Endothelial cell of umbilical vein (primary cell): ENCODE results near the gene APBA2. TPM values are rescaled to one million over a fixed set of nuclear protein-coding genes. Genes with fewer than 3 reads are reported as not detected.

Experiments used
- BruUV-seq: library from RNA; stranded (reverse); fragments of 400-500 nt; replicated peaks from 2 replicates; lab custom pipeline; 2021; lab: Mats Ljungman, UMichigan
- CTCF ChIA-PET: fragments of 300-600, 350-600 bp; sonication (Branson Sonifier 250); formaldehyde crosslinking; loops from one replicate; lab custom pipeline; 2021; ENCODE audit warnings: antibody characterized with exemption, inconsistent platforms; lab: Charles Lee
- POLR2A ChIA-PET: fragments of 300-600, 350-600 bp; sonication (Branson Sonifier 250); formaldehyde crosslinking; loops from one replicate; lab custom pipeline; 2021; ENCODE audit warnings: antibody characterized with exemption, inconsistent platforms; lab: Charles Lee
- DNase-seq: peaks from one replicate; pipeline ENCODE4 v3.0.0-alpha.2; 2011; ENCODE audit warnings: low read depth, low spot score
- FAIRE-seq: peaks from 2 replicates; lab custom pipeline; 2011; peaks lifted over from hg19 to GRCh38; lab: Jason Lieb, UNC
- H2AFZ ChIP-seq: 2 replicates; pipeline ENCODE4 v1.6.0; 2012; ENCODE audit warnings: low read depth, low read length, control low read depth, inconsistent platforms
- H3K27ac ChIP-seq: 2 replicates; pipeline ENCODE4 v1.5.1; 2011; ENCODE audit warnings: low read depth, mild to moderate bottlenecking, control low read depth, low read length, moderate library complexity; ENCODE audit not compliant: insufficient read depth
- H3K27me3 ChIP-seq, 2 experiments: 2 replicates each; pipeline versions ENCODE4 v1.6.0 to v1.6.1; 2011; ENCODE audit warnings: low read length in 2 of 2, mixed read lengths in 1 of 2; ENCODE audit not compliant: control insufficient read depth in 2 of 2, insufficient read depth in 2 of 2
- H3K36me3 ChIP-seq, 2 experiments: 2 replicates in 1 of 2; 3 replicates in 1 of 2; pipeline ENCODE4 v1.5.1; 2011; ENCODE audit warnings: low read length in 2 of 2, mild to moderate bottlenecking in 1 of 2, moderate library complexity in 1 of 2; ENCODE audit not compliant: control insufficient read depth in 2 of 2, insufficient read depth in 2 of 2; ENCODE audit errors: extremely low read depth in 1 of 2
- H3K4me1 ChIP-seq: 3 replicates; pipeline ENCODE4 v1.5.1; 2011; ENCODE audit warnings: mild to moderate bottlenecking, low read length; ENCODE audit not compliant: control insufficient read depth, insufficient read depth; ENCODE audit errors: extremely low read depth
- H3K4me2 ChIP-seq: 2 replicates; pipeline ENCODE4 v1.6.1; 2011; ENCODE audit warnings: low read length, control low read depth, mixed read lengths; ENCODE audit not compliant: insufficient read depth
- H3K4me3 ChIP-seq, 3 experiments: fragments of 200-600 bp in 1 of 3; sonication (generic), shearing (Covaris generic) in 1 of 3; replicated peaks in 1 of 3; 2 replicates each; pipeline ENCODE4 v1.5.1; 2011 to 2016; ENCODE audit warnings: control low read depth in 3 of 3, low read length in 3 of 3, mild to moderate bottlenecking in 2 of 3, inconsistent platforms in 1 of 3, low read depth in 1 of 3, moderate library complexity in 1 of 3; ENCODE audit not compliant: insufficient read depth in 1 of 3
- H3K79me2 ChIP-seq: 2 replicates; pipeline ENCODE4 v1.6.0; 2012; ENCODE audit warnings: low read length, inconsistent platforms; ENCODE audit not compliant: control insufficient read depth, insufficient read depth
- H3K9ac ChIP-seq: replicated peaks from 2 replicates; pipeline ENCODE3; 2011; ENCODE audit warnings: low read length, control low read depth; ENCODE audit not compliant: insufficient read depth; ENCODE audit errors: extremely low read depth
- H3K9me1 ChIP-seq: replicated peaks from 3 replicates; pipeline ENCODE4 v1.6.0; 2011; ENCODE audit warnings: mild to moderate bottlenecking, low read length; ENCODE audit not compliant: control insufficient read depth, insufficient read depth; ENCODE audit errors: extremely low read depth
- H3K9me3 ChIP-seq: replicated peaks from 2 replicates; pipeline ENCODE4 v1.5.1; 2012; ENCODE audit warnings: low read length, inconsistent platforms; ENCODE audit not compliant: control insufficient read depth, insufficient read depth
- H4K20me1 ChIP-seq: replicated peaks from 2 replicates; pipeline ENCODE3; 2011; ENCODE audit warnings: mild to moderate bottlenecking, low read length; ENCODE audit not compliant: control insufficient read depth, insufficient read depth; ENCODE audit errors: extremely low read depth
- EZH2 ChIP-seq: IDR thresholded peaks from 2 replicates; pipeline ENCODE4 v1.6.1; 2012; ENCODE audit warnings: borderline replicate concordance, low read depth, mild to moderate bottlenecking, moderate library complexity, low read length, inconsistent platforms; ENCODE audit not compliant: severe bottlenecking
- FOS ChIP-seq: IDR thresholded peaks from 2 replicates; pipeline ENCODE4 v1.6.1; 2011; ENCODE audit warnings: mild to moderate bottlenecking, low read length, moderate library complexity, borderline replicate concordance; ENCODE audit not compliant: insufficient read depth
- GATA2 ChIP-seq: IDR thresholded peaks from 2 replicates; pipeline ENCODE4 v1.7.0; 2011; ENCODE audit warnings: low read depth, mild to moderate bottlenecking, moderate library complexity, mixed read lengths, low read length; ENCODE audit not compliant: insufficient read length, insufficient read depth
- JUN ChIP-seq: IDR thresholded peaks from 2 replicates; pipeline ENCODE4 v1.6.1; 2011; ENCODE audit warnings: borderline replicate concordance, low read depth; ENCODE audit not compliant: insufficient read length, insufficient read depth
- MYC ChIP-seq: IDR thresholded peaks from one replicate; pipeline ENCODE4 v1.6.1; 2011; ENCODE audit warnings: mild to moderate bottlenecking, low read depth, low read length
- POLR2A ChIP-seq: IDR thresholded peaks from 2 replicates; pipeline ENCODE4 v1.6.1; 2012; ENCODE audit warnings: low read depth, mild to moderate bottlenecking, control low read depth, low read length
- POLR2AphosphoS5 ChIP-seq: IDR thresholded peaks from 2 replicates; pipeline ENCODE4 v1.6.1; 2012; ENCODE audit warnings: low read depth, mild to moderate bottlenecking, control low read depth, low read length, moderate library complexity; ENCODE audit not compliant: insufficient read depth
- dilution Hi-C: fragments of 300-500 bp; cut with MboI; formaldehyde crosslinking; loops from one replicate; pipeline ENCODE4 v1.15.0; 2019; ENCODE audit warnings: low sequenced_read_pairs; ENCODE audit not compliant: extremely low pct_ligation_motif_present
- intact Hi-C: fragments of 100-400 bp; cut with micrococcal nuclease; formaldehyde crosslinking; loops from one replicate; pipeline ENCODE4 v1.10.0; 2022
- polyA plus RNA-seq, 4 experiments: library from polyadenylated mRNA; depleted of rRNA in 3 of 4; stranded (reverse) in 3 of 4; unstranded in 1 of 4; fragments of >200 nt; gene quantifications; 2 replicates each; pipeline versions ENCODE4 v1.2.1 to v1.2.3, GENCODE V29; 2011 to 2012; ENCODE audit warnings: missing spikeins in 1 of 4
- total RNA-seq: library from RNA; stranded (reverse); gene quantifications from 2 replicates; pipeline ENCODE4 v1.2.3, GENCODE V29; 2021
- TF ChIP-seq, protein P1 (sequence below), 2 donors: IDR thresholded peaks; 1 replicate in 1 of 2; 2 replicates in 1 of 2; pipeline ENCODE4 v1.5.1; 2011; ENCODE audit warnings: low read length in 2 of 2, mild to moderate bottlenecking in 2 of 2, moderate library complexity in 2 of 2, control low read depth in 1 of 2, inconsistent platforms in 1 of 2, low read depth in 1 of 2; ENCODE audit not compliant: insufficient read depth in 1 of 2; ENCODE audit errors: extremely low read depth in 1 of 2
- TF ChIP-seq, protein P2 (sequence below): IDR thresholded peaks from 2 replicates; pipeline ENCODE4 v1.6.1; 2011; ENCODE audit not compliant: insufficient read depth, insufficient read length

The APBA2 gene
- total and polyA plus RNA-seq, 2 donors (not counting 3 experiments of a cell fraction or from before 2014, with no cell fraction given): 5.7 to 11.1 TPM

DNA sequence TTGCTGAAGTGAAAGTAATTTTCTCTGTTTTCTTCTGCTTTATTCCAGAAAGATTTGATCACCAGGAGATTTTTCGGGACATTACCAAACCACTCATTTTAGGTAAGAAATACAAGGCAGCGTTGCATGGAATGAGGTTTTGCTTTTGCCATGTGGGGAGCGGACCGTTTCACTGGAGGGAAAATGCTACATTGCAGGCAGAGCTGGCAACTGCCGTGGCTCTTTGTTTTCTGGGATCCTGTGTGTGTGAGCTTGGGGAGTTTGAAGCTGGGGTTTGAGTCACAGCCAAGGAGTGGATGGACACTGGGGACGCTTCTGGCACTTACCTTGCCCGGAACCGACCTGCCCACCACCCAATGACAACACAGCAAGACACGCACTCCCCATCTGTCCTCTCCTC, 109.9 kb downstream of the APBA2 start:
- Histone ChIP-seq H3K4me1 (no peaks in the 10 kb centered on the region), H3K9me1 (no peaks in the 10 kb centered on the region), H3K9ac (no peak overlapping the region), H3K79me2 (no peaks in the 10 kb centered on the region), H3K9me3 (no peaks in the 10 kb centered on the region), H2AFZ (no peak overlapping the region), H4K20me1 (no peaks in the 10 kb centered on the region), H3K27me3 (no peaks in the 10 kb centered on the region), H3K4me2 (no peak overlapping the region), H3K4me3 (no peak overlapping the region), H3K27ac (no peak overlapping the region), H3K36me3 (no peaks in the 10 kb centered on the region)
- no peak for FAIRE-seq
- dilution Hi-C loops (no loop called here), intact Hi-C loops (no loop called here)
- BruUV-seq: no TSS peak
- POLR2A ChIA-PET: no interaction called here
- no peak for DNase-seq
- CTCF ChIA-PET: no interaction called here
- TF ChIP-seq MYC (no peak), POLR2AphosphoS5 (no peak), POLR2A (no peak), EZH2 (no peak), FOS (no peak), GATA2 (no peak), JUN (no peak)
- TF ChIP-seq, protein P1, sequence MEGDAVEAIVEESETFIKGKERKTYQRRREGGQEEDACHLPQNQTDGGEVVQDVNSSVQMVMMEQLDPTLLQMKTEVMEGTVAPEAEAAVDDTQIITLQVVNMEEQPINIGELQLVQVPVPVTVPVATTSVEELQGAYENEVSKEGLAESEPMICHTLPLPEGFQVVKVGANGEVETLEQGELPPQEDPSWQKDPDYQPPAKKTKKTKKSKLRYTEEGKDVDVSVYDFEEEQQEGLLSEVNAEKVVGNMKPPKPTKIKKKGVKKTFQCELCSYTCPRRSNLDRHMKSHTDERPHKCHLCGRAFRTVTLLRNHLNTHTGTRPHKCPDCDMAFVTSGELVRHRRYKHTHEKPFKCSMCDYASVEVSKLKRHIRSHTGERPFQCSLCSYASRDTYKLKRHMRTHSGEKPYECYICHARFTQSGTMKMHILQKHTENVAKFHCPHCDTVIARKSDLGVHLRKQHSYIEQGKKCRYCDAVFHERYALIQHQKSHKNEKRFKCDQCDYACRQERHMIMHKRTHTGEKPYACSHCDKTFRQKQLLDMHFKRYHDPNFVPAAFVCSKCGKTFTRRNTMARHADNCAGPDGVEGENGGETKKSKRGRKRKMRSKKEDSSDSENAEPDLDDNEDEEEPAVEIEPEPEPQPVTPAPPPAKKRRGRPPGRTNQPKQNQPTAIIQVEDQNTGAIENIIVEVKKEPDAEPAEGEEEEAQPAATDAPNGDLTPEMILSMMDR (IDR thresholded peaks at IDR 0.05; ENCODE audit: extremely low read depth in 1 of 2, insufficient read depth in 1 of 2, low read depth in 1 of 2, low read length in 2 of 2): no peak
- TF ChIP-seq, protein P2, sequence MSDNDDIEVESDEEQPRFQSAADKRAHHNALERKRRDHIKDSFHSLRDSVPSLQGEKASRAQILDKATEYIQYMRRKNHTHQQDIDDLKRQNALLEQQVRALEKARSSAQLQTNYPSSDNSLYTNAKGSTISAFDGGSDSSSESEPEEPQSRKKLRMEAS: no peak
